HCT116 (cell line): Measurements from ENCODE around the gene SCUBE2. TPM values are rescaled to one million over a fixed set of nuclear protein-coding genes. Genes with fewer than 3 reads are reported as not detected.

ENCODE experiments used
- ATAC-seq: fragments of 200-7000 bp; cut with Tn5 transposase; 2 replicates; pipeline ENCODE4 v1.9.1; 2020; ENCODE audit warnings: mild to moderate bottlenecking, moderate library complexity
- BruUV-seq: library from RNA; stranded (reverse); fragments of 400-500 nt; replicated peaks from 2 replicates; lab custom pipeline; 2021; lab: Mats Ljungman, UMichigan
- CTCF ChIA-PET: fragments of 300-600 bp; sonication (Branson Sonifier 250); formaldehyde crosslinking; loops from one replicate; lab custom pipeline; 2021; ENCODE audit warnings: antibody characterized with exemption; lab: Charles Lee
- POLR2A ChIA-PET: fragments of 300-600, 350-600 bp; sonication (Branson Sonifier 250); formaldehyde crosslinking; loops from one replicate; lab custom pipeline; 2021; ENCODE audit warnings: antibody characterized with exemption; lab: Charles Lee
- RAD21 ChIA-PET, 2 experiments: fragments of 300-600 bp; sonication (Branson Sonifier 250); formaldehyde crosslinking; loops; one replicate each; lab custom pipeline; 2023; ENCODE audit warnings: low total read pairs in 2 of 2; ENCODE audit not compliant: uncharacterized antibody in 2 of 2, unreplicated experiment in 2 of 2, low non-redundant PET in 1 of 2; lab: Charles Lee
- DNase-seq: peaks from one replicate; pipeline ENCODE4 v3.0.0-alpha.2; 2010; ENCODE audit warnings: low read depth, low spot score
- H2AFZ ChIP-seq: fragments of 200-600 bp; shearing (Covaris generic), sonication (generic); 2 replicates; pipeline ENCODE4 v1.6.1; 2017; ENCODE audit warnings: low read depth, mixed run types, mixed read lengths, antibody characterized with exemption, low read length; ENCODE audit not compliant: poor library complexity, severe bottlenecking
- H3K27ac ChIP-seq: 2 replicates; pipeline ENCODE4 v1.5.1; 2012; ENCODE audit warnings: low read depth, low read length
- H3K27me3 ChIP-seq: fragments of 200-600 bp; sonication (generic); 2 replicates; pipeline ENCODE4 v1.6.1; 2016; ENCODE audit warnings: mixed run types, low read length, mixed read lengths; ENCODE audit not compliant: insufficient read depth
- H3K36me3 ChIP-seq, 2 experiments: fragments of 200-500 bp in 1 of 2; fragments of 200-600 bp in 1 of 2; sonication (Bioruptor generic) in 1 of 2; sonication (generic) in 1 of 2; 2 replicates each; pipeline versions ENCODE4 v1.5.1 to v1.6.1; 2014 to 2016; ENCODE audit warnings: low read length in 2 of 2, inconsistent platforms in 1 of 2, mixed read lengths in 1 of 2, mixed run types in 1 of 2; ENCODE audit not compliant: insufficient read depth in 2 of 2, control insufficient read depth in 1 of 2
- H3K4me1 ChIP-seq, 2 experiments: fragments of 200-600 bp in 1 of 2; sonication (generic) in 1 of 2; 2 replicates each; pipeline versions ENCODE4 v1.5.1 to v1.6.1; 2012 to 2017; ENCODE audit warnings: low read length in 2 of 2, inconsistent platforms in 1 of 2, mild to moderate bottlenecking in 1 of 2, mixed read lengths in 1 of 2, mixed run types in 1 of 2, moderate library complexity in 1 of 2; ENCODE audit not compliant: insufficient read depth in 2 of 2, control insufficient read depth in 1 of 2
- H3K4me2 ChIP-seq: fragments of 200-600 bp; sonication (generic); 2 replicates; pipeline ENCODE4 v1.6.1; 2017; ENCODE audit warnings: mixed run types, low read length, mixed read lengths
- H3K4me3 ChIP-seq, 2 experiments: fragments of 200-600 bp in 1 of 2; sonication (generic) in 1 of 2; replicated peaks in 1 of 2; 2 replicates each; pipeline ENCODE4 v1.5.1; 2011 to 2016; ENCODE audit warnings: low read length in 2 of 2, control low read depth in 1 of 2, low read depth in 1 of 2, mild to moderate bottlenecking in 1 of 2, mixed read lengths in 1 of 2, mixed run types in 1 of 2
- H3K79me2 ChIP-seq: fragments of 200-600 bp; sonication (generic); 2 replicates; pipeline ENCODE4 v1.6.1; 2017; ENCODE audit warnings: mild to moderate bottlenecking, mixed run types, low read length, moderate library complexity, mixed read lengths; ENCODE audit not compliant: insufficient read depth
- H3K9ac ChIP-seq: fragments of 200-600 bp; sonication (generic); 2 replicates; pipeline ENCODE4 v1.6.1; 2016; ENCODE audit warnings: low read length, mixed read lengths
- H3K9me2 ChIP-seq: fragments of 200-600 bp; sonication (generic), shearing (Covaris generic); 2 replicates; pipeline ENCODE4 v1.6.1; 2017; ENCODE audit warnings: mixed run types, mild to moderate bottlenecking, moderate library complexity; ENCODE audit not compliant: insufficient read depth
- H3K9me3 ChIP-seq, 2 experiments: fragments of 200-500 bp in 1 of 2; fragments of 200-600 bp in 1 of 2; sonication (Bioruptor generic) in 1 of 2; sonication (generic) in 1 of 2; 2 replicates each; pipeline ENCODE4 v1.6.1; 2014 to 2017; ENCODE audit warnings: low read length in 2 of 2, mixed read lengths in 2 of 2, inconsistent platforms in 1 of 2, low read depth in 1 of 2, mild to moderate bottlenecking in 1 of 2, mixed run types in 1 of 2, moderate library complexity in 1 of 2; ENCODE audit not compliant: control insufficient read depth in 1 of 2, insufficient read depth in 1 of 2
- H4K20me1 ChIP-seq: fragments of 200-600 bp; sonication (generic), shearing (Covaris generic); 2 replicates; pipeline ENCODE4 v1.6.1; 2017; ENCODE audit warnings: mixed run types, mild to moderate bottlenecking, moderate library complexity; ENCODE audit not compliant: insufficient read depth
- ATF3 ChIP-seq: IDR thresholded peaks from 2 replicates; pipeline ENCODE4 v1.6.1; 2012
- CBX3 ChIP-seq: IDR thresholded peaks from 2 replicates; pipeline ENCODE4 v1.6.1; 2012; ENCODE audit warnings: low read depth
- CEBPB ChIP-seq: IDR thresholded peaks from 2 replicates; pipeline ENCODE4 v1.6.1; 2012; ENCODE audit warnings: low read depth
- CTCF ChIP-seq, 3 experiments: fragments of 200-600 bp in 1 of 3; sonication (generic) in 1 of 3; IDR thresholded peaks in 2 of 3; conservative IDR thresholded peaks in 1 of 3; 2 replicates each; pipeline ENCODE4 v1.5.1; 2012 to 2017; ENCODE audit warnings: low read depth in 2 of 3, low read length in 2 of 3, antibody characterized with exemption in 1 of 3, borderline replicate concordance in 1 of 3, control low read depth in 1 of 3, mild to moderate bottlenecking in 1 of 3, mixed read lengths in 1 of 3, mixed run types in 1 of 3, moderate library complexity in 1 of 3; ENCODE audit not compliant: insufficient read depth in 1 of 3
- EGR1 ChIP-seq: IDR thresholded peaks from 2 replicates; pipeline ENCODE4 v1.6.1; 2012; ENCODE audit warnings: low read depth
- ELF1 ChIP-seq: IDR thresholded peaks from 2 replicates; pipeline ENCODE4 v1.6.1; 2012; ENCODE audit warnings: low read depth, borderline replicate concordance
- EZH2phosphoT487 ChIP-seq: fragments of 200-600 bp; IDR thresholded peaks from 2 replicates; pipeline ENCODE4 v1.6.1; 2018; ENCODE audit warnings: antibody characterized with exemption, borderline replicate concordance
- MAX ChIP-seq: IDR thresholded peaks from 2 replicates; pipeline ENCODE4 v1.6.1; 2012
- POLR2A ChIP-seq: IDR thresholded peaks from 2 replicates; pipeline ENCODE4 v1.7.0; 2011; ENCODE audit warnings: borderline replicate concordance; ENCODE audit not compliant: insufficient read depth, insufficient read length; ENCODE audit errors: extremely low read depth
- REST ChIP-seq: IDR thresholded peaks from 2 replicates; pipeline ENCODE4 v1.6.1; 2012; ENCODE audit warnings: low read depth
- SP1 ChIP-seq: IDR thresholded peaks from 2 replicates; pipeline ENCODE4 v1.6.1; 2012; ENCODE audit warnings: low read depth
- SRF ChIP-seq: IDR thresholded peaks from 2 replicates; pipeline ENCODE4 v1.6.1; 2012; ENCODE audit warnings: low read depth
- TCF7L2 ChIP-seq: IDR thresholded peaks from 2 replicates; pipeline ENCODE4 v1.7.0; 2011; ENCODE audit warnings: borderline replicate concordance, inconsistent platforms; ENCODE audit not compliant: insufficient read depth, insufficient read length; ENCODE audit errors: extremely low read depth
- intact Hi-C: fragments of 100-400 bp; cut with micrococcal nuclease; formaldehyde crosslinking; loops from 2 replicates; pipeline ENCODE4 v1.10.0; 2022
- total RNA-seq: library from RNA; stranded (reverse); gene quantifications from one replicate; pipeline ENCODE4 v1.2.1, GENCODE V29; 2021; ENCODE audit not compliant: unreplicated experiment

The SCUBE2 gene
- total RNA-seq, 1 experiment from 2014 or later, result 1.3 TPM

GRCh38 chr11:8983552-8983951, 107.8 kb downstream of the SCUBE2 start:
- H3K9me2 ChIP-seq, result no peaks in the 10 kb centered on the region
- no peaks in the 10 kb centered on the region for H3K79me2 ChIP-seq
- CTCF ChIA-PET, result no interaction called here
- H2AFZ ChIP-seq, result no peak overlapping the region
- intact Hi-C loops, result no loop called here
- H3K4me1 ChIP-seq, result peaks cover 0 to 2% of the 10 kb centered on the region in 2 experiments; a peak in 2 of 4 replicates
- ATAC-seq (no peak), DNase-seq (no peak)
- no peaks in the 10 kb centered on the region for H3K36me3 ChIP-seq
- no peak overlapping the region for H3K4me3 ChIP-seq
- POLR2A ChIA-PET, result no interaction called here
- no peaks in the 10 kb centered on the region for H3K27me3 ChIP-seq
- no peak for TF ChIP-seq EGR1
- TF ChIP-seq ATF3, result no peak
- TF ChIP-seq REST, result no peak
- TF ChIP-seq CTCF (IDR thresholded peaks at IDR 0.05 in 2 of 3, conservative IDR thresholded peaks at IDR 0.05 in 1 of 3; ENCODE audit: borderline replicate concordance in 1 of 3, insufficient read depth in 1 of 3, low read depth in 2 of 3, low read length in 2 of 3), result no peak
- no peak for TF ChIP-seq SRF
- no peak for TF ChIP-seq POLR2A
- no peak for TF ChIP-seq MAX
- no peak for TF ChIP-seq EZH2phosphoT487
- TF ChIP-seq ELF1, result no peak
- TF ChIP-seq CEBPB, result no peak
- TF ChIP-seq CBX3, result no peak
- TF ChIP-seq SP1, result no peak
- TF ChIP-seq TCF7L2, result no peak
- H4K20me1 ChIP-seq, result no peaks in the 10 kb centered on the region
- H3K9ac ChIP-seq, result no peak overlapping the region
- H3K4me2 ChIP-seq, result no peak overlapping the region
- RAD21 ChIA-PET, result no interaction called here
- H3K27ac ChIP-seq, result no peak overlapping the region
- BruUV-seq, result no TSS peak
- H3K9me3 ChIP-seq, result no peaks in the 10 kb centered on the region
